Activated CD8-positive, alpha-beta memory T cell treated with anti-CD3 and anti-CD28 coated beads, Interleukin-2, amount 50 U/mL, for 24 hours (primary cell): ENCODE measurements around the gene CRMP1.

Source experiments
- DNase-seq: peaks from one replicate; pipeline ENCODE4 v3.0.0-alpha.2; 2020; ENCODE audit errors: extremely low read depth

Gene CRMP1

DNA sequence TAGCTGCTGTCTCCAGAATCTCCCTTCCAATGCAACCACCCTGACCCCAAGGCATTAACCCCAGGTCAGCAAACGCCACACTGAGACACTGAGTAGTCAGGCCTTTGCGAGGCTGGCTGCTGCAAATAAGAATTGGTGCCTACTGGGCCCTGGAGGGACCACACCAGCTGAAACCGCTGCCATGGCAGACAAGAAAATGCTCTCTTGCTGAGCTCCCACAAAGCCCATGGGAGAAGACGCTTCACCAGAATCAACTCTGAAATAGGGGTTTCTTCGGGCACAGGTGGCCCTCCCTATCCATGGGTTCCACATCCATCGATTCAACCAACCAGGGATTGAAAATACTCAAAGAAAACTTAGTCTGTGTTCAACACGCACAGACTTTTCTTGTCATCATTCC is 26.7 kb upstream of the CRMP1 start:
- DNase-seq, result no peak

DNA sequence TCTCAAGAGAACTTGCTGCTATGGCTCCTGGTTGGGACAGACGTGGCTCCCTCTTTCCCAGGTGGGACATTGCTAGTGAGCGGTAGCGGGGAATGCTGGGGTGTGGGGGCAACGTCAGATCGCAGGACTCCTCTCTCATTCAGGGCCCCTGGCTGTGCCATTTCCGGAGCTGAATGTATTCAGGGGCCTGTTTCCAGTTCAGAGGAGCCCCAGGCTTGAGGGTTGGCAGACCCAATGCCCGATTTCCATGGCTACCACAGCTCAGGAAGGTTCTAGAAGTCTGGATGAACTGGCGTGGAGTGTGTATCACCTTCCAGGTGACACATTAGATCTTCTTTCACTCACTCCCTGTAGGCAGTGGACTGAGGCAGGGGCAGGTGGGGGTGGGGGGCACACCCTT is 26.2 kb upstream of the CRMP1 start:
- no peak for DNase-seq

DNA sequence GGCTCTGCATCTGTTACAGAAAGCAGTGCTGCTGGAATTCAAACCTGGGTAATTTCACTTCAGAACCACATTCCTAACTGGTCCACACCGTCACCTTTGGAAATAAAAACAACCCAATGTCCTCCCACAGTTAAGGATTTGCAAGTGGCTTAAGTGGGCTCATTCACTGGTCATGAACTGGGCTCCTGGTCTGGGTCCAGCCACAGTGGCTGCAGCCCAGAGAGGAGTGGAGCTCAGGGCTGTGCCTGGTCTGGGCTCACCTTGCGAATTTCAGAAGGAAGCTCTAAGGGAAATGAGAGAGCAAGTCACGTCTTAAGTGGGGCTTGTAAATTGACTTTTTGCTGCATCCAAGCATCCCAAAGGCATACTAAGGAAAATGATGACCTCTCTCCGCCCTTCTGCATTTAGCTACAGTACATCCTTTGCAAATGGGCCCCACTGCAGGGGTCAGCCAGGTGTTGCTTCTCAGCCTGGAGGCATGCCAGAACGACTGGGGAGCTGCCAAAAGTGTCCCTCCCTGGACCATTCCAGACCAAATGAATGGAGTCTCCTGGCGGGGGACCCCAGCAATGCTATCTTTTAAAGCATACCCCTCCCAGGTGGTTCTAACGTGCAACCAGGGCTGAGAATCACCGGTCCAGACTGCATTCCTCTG is 25.6 kb upstream of the CRMP1 start:
- DNase-seq, result no peak

DNA sequence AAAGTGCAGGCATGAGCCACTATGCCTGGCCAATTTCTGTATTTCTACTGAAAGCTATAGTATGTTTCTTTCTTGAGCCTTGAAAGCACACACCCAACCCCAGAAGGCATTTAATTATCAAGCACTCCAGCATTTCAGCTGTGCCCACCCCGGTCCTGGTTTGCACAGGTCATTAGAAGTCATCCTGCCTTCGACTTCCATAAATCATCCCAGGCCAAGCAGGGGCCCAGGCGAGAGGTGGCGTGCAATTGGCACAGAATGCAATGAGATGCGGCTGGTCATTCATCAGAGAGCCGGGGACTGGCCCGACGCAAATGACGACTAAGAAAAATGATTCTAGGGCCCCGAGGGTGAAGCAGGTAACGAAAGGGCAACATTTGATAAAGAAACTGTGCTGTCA is 24.8 kb upstream of the CRMP1 start:
- no peak for DNase-seq

DNA sequence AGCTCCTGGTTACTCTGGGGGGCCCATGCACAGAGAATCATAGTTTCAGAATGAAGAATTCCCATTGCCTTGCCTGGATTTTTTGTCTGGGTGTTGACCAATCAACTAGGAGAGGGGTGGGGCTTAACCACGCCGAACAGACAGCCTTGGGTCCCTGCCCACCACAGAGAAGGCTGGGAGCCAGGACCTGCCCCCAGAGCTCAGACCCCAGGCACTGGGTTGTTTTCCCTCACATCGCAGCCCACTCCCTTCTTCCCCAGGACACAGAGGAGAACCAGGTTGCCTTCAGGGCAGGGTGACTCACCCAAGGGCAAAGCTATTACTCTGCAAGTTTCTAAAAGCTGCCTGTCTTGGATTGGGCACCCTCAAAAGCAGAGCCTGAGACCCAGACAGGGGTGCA is 23.3 kb upstream of the CRMP1 start:
- no peak for DNase-seq

DNA sequence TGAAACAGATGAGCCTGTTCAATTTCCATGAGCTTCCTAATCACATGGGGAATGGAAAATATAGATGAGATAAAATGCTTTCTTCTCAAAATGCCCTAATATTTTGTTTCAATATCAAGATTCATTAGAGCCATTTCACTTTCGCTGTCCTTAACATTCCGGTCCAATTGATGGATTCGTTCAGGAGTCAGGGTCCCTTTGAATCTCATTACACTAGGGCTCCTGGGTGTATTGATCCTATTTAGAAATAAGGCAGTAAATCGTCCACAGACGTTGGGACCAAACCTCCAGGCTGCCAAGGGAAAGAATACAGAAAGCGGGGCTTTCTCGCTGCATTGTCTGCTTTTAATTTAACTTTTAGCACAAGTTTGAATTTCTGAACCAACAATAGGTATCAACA is 20.6 kb upstream of the CRMP1 start:
- DNase-seq, result no peak

DNA sequence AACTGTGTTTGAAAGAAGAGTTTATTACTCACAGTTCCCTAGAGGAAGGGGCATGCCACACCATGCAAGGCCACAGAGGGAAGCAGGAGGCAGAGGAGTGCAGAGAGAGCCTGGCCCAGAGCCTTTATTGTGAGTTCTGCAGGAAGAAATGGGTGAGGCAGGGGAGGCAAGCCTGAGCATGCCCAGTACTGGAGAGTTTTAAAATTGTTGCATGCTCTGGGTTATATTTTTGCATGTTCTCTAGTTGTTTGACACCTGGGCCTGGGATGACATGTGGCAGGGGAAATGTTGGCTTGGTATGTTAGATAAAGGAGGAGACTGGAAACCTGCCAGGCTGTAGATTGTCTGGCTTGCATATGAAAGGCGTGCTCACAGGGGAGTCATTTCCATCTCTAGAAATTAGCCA is 19.7 kb upstream of the CRMP1 start:
- no peak for DNase-seq

DNA sequence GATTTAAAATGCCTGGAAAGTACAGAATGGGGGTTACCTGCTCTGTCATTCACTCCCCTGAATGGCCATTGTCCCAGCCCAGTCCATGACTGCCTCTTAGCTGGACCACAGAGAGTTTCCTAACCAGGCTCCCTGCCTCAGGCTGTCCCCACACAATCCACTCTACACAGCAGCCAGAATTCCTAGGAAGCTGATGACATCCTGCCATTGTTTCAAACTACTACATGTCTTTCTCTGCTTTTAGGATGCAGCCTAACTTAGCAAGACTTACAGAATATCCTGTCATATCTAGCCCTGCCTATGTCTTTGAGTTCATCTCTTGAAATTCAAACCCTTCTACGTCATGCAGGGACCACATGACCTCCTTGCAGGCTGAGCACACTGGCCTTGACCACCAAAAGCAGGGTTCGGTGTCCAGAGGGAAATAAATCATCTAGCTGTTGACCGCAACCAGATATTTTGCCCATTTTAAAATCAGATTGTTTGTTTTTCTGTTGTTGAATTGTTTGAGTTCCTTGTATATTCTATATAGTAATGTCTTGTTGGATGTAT is 16.1 kb upstream of the CRMP1 start:
- DNase-seq, result no peak

DNA sequence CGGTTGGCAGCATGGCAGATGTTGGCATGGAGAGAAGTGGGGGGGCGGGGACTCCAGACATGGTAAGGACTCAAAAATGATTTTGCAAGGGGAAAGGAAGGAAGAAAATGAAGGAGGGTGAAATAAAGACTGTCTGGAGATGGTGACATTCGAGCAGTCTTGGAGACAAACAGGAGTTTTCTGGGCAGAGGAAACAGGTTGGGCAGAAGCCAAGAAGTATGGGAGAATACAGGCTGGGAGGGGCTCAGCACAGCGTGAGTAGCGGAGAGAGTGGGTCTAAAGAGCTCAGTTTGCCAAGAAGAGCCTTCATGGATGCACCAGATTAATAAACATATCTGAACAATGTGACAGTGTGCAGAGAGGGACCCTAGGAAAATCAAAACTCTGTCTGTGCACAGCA is 13.3 kb upstream of the CRMP1 start:
- no peak for DNase-seq

DNA sequence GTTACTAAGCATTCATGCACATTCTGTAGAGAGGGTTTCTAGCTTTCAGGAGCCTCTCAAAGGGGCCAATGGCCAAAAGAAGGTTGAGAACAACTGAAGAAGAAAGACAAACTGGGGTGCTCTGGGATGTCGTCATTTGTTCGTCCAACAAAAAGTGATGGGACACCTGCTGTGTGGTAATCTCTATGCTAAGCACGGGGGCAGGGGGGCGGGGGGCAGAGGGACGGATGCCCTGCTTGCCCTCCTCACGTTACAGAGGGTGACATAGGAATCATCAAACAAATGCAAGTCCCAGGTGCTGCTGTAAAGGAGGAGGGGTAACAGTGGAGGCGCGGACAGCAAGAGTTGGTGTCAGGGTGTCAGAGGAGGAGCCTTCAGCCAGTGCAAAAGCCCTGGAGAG is 12.8 kb upstream of the CRMP1 start:
- DNase-seq, result no peak

DNA sequence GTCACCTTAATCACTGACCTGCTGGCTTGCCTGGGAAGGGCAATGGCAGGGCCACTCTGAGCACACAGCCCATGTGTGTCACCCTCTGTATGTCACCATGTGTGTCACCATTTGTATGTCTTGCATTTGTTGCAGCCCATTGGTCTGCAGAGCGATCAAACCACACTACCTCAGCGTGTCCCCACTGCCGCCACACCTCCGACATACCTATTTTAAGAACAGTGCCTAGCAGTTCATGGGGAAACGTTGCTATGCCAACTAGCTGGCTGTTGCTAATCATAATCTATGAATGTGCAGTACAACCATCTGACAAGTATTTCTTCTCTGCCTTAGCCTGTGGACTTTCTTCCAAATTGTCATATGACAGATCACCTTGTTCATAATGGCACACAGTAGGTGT is 8.0 kb upstream of the CRMP1 start:
- no peak for DNase-seq

DNA sequence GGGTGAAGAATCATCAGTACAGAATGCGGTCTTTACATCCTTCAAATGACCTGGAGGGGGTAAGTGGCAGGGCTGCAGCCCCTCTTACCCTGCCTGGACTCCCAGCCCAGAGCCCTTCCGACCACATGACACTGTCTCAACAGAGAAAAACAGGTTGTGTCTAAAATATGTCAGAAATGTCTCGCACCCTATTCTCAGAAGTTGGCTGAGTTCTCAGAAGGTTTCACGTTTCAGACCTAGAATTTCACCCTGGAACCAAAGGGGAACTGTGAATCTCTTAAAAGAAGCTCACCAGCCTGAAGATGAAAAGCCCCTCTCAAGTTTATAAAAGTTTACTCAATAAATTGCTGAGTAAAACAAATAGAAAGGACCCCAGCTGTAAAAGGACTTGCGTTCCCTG is 7.0 kb upstream of the CRMP1 start:
- no peak for DNase-seq

DNA sequence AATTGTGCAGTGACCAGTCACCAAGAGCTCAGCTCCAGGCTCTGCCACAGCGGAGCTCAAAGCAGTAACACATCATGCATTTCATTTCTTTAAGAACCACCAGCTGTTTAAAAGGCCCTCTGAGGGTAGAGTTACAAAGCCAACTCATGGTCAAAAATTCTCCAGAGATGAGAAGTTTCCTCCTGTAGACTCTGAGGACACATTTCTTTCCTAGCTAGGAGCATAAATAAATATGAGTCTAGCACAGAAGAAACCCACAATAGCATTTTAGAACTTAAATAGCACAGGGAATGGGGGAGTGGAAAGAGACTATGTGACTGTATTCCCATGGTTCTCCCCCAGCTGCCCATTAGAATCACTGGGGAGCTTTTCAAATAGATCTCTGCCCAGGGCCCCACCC is 6.5 kb upstream of the CRMP1 start:
- no peak for DNase-seq

DNA sequence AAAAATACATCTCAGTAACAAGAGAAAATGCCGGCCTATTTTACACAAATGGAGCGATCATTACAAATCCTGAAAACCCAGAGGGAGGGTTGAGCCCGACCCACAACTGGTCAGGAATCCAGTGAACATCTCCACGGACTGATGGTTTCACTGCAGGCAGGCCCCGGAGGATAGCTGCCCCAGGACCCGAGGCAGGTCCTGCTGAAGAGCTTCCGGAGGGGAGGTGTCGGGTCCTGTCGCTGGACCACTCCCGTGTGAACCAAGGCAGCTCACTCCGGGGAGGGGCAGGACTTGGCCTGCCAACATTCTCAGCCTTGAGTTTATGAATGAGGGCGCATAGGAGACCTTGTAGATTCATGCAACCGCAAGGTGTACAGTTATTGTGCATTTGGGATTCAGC is 4.8 kb upstream of the CRMP1 start:
- no peak for DNase-seq

DNA sequence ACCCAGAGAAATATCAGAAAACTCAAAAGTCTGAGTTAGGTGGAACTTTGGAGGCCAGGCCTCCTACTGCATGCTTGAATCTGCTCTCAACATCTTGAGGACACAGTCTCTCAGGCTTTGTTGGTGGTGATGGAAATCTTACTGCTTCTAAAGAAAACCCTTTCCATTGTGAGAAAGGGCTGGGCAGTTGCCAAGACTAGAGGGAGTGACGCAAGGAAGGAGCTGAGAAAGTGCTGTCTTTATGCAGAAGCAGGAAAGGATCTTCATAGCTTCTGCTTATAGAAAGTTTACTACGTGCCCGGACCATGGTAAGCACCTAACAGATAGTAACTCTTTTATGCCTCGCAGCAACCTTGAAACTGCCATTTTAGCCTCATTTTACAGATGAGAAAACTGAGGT is 2.4 kb upstream of the CRMP1 start:
- DNase-seq, result no peak

DNA sequence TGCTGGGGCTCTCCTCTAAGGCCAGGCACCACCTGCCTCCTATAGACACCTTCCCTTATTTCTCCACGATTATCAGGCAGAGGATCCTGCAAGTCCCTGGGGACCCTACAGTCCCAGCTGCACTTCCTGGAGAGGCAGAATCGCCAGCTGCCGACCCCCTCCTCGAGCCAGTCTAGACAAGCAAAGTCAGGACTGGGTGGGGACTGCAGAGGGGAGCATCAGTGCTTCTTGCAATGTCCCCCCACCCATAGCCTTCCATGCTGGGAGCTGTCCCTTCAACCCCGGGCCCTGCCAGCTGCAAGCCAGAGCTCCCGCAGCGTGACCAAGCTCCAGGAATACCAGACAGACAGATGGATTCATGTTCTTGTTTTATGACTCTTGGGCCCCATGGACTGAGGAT is 1.4 kb upstream of the CRMP1 start:
- DNase-seq, result no peak

DNA sequence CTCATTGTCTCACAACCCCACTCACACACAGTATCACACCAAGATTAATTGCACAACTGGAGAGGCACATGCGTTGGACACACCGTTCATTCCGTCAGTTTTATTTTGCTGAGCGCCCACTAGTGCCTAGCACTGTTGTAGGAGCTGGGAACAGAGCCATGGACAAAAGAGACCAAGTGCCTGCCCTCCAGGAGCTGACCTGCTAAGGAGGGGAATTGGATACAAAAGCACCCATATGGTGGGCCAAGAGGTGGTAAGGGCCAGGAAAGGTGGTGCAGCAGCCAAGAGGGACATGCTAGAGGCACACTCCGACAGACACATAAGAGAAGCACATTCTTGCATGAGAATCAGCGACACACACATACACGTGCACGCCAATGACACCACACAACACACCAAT is 705 bp upstream of the CRMP1 start:
- DNase-seq, result no peak

DNA sequence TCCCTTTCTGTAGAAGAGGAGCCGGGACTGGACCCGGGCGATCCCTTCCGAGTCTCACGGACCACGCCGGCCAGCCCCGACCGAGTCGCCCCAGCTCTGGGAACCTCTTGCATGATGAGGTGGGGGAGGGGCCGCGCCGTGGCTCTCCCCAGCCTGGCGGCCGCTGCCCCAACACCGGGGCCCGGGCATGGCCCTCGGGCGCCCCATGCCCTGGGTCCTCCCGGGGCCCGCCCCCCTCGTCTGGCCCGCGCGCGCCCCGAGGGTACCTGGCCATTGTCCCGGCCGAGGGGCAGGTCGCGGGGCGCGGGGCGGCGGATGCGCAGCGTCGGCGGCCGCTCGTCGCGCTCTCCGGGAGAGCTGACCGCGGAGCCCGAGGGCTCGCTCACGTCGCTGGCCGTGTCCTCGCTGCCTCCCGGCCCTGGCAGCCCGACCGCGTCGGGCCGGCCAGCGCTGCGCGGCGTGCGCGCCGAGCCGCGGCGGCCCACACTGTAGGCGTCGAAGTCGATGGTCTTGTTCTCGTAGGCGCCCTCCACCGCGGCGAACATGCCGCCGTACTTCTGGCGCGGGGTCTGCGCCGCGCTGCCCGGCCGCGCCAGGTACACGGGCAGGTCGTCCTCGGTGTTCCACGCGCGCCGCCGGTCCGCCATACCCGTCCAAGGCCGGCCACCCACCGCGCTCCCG is 423 bp downstream of the CRMP1 start:
- no peak for DNase-seq

DNA sequence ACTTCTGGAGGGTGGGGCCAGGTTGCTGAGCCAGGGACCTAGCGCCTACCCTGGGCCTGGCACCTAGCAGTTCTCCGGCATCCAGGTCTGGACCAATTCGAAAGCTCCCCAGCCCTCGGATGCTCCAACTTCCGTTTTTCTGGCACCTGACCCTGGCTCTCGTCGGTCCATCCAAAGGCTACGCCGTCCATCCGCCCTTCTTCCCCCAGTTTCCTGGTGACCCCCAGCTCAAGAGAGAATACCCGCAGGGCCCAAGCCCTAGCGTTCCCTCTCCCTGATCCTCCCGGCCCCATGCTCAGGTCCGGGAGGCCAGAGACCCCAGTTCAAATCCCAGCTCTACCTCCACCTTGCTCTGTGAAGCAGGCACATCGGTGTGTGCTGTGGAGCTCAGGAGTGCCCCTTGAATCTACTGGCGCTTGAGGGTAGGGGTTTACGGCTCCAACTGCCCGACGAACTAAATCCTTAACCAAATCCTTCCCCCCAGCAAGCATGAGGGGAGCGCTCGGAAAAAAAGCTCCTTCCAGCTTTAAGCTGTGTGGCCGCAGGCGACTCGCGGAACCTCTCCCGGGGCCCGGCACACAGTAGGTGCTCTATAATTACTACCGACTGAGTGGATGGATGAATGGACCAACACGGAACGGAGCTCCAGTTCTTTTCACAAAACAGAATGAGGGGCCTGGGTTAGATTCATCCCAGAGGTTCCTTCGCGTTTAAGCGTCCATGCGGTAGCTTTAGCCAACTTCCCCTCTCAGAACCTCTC is 1.1 kb downstream of the CRMP1 start:
- no peak for DNase-seq

DNA sequence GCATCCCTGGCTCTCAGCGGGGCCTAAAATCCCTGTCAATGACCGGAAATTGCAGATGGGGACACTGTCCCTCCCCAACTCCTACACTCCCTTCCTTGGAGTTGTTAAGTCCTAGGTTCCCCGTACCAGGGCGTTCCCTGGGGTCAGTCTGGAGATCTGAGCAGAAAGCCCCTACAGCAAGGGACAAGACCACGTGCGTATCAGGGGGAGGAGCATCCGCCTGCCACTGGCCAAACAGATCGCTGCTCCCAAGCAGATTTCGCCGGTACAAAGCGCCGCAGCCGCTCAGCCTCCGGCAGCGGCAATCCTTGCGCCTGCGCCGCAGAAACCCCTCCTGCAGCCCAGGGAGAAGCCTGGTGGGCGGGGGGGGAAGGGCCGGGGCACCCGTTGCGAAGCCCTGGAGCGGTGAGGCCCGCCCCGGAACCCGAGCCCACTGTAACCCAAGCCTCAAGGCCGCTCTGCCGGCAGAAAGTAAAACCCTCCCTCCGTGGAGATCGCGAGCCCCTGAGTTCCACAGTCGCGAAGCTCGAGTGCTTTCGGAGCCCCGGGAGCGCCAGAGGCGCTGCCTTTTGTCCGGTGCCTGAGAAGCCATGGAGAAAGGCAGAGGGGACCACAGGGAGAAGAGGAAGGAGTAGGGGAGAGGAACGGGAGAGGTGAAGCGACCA is 2.7 kb downstream of the CRMP1 start:
- no peak for DNase-seq

DNA sequence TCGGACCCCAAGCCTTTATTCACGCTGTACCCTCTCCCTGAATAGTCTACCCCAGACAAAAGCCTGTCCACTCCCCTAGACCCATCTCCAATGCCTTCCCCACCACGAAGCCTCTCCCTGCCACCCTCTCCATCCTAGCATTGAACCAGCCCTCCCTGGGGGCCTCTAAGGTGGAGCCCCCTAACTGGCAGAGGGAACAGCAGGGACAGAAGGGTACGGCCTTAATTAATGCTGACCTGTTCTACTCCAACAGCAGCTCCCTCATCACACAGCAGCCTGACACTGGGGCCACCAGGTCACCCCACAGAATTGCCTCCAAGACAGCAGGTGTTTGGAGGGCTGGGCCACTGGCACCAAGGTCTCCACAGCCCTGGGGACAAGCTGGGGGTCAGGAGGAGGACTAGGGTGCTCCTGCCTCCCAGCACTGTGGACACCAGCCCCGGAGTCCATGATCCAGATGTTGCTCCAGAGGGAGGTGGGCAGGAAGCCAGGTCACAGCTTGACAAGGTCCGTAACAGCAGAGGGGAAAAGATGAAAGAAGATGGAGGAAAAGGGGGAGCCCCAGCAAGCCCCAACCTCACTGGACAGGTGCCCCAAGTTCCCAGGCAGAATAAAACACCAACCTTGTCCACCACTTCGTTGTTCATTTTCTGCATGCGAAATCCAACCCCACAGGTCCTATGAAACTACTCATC is 3.7 kb downstream of the CRMP1 start:
- no peak for DNase-seq
